ENCODE results near the gene STRIT1.

DNA sequence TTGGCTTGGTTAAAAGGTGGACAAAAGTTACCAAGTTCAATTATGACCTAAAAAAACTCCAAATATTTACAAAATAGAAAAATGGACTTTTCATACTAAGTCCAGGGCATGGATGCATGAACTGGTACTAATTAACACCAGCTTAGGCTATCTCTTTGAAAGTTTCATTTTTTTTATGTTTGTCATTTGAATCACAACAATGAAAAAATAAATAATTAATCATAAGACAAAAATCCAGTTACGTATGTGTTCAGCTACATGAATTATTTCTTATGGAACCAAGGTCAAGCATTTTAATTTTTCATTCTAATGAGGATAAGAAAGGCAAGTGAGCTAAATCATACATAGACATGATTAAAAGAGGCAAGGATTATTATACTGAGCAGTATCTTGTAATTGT lies 23.7 kb upstream of the STRIT1 start:
- TF ChIP-seq, protein P1, sequence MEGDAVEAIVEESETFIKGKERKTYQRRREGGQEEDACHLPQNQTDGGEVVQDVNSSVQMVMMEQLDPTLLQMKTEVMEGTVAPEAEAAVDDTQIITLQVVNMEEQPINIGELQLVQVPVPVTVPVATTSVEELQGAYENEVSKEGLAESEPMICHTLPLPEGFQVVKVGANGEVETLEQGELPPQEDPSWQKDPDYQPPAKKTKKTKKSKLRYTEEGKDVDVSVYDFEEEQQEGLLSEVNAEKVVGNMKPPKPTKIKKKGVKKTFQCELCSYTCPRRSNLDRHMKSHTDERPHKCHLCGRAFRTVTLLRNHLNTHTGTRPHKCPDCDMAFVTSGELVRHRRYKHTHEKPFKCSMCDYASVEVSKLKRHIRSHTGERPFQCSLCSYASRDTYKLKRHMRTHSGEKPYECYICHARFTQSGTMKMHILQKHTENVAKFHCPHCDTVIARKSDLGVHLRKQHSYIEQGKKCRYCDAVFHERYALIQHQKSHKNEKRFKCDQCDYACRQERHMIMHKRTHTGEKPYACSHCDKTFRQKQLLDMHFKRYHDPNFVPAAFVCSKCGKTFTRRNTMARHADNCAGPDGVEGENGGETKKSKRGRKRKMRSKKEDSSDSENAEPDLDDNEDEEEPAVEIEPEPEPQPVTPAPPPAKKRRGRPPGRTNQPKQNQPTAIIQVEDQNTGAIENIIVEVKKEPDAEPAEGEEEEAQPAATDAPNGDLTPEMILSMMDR (conservative IDR thresholded peaks at IDR 0.05 in 1 of 2, IDR thresholded peaks at IDR 0.05 in 1 of 2; ENCODE audit: extremely low read depth in 1 of 2, insufficient read depth in 1 of 2, low read depth in 1 of 2, low read length in 2 of 2) = no peak
- no peak for TF ChIP-seq EZH2 (IDR thresholded peaks at IDR 0.05; ENCODE audit: borderline replicate concordance, low read length)
